Endothelial cell (in vitro differentiated cells): ENCODE data around the gene TSC22D4. TPM values are rescaled to one million over a fixed set of nuclear protein-coding genes. Genes with fewer than 3 reads are reported as not detected.

Experiments used
- DNase-seq: peaks from one replicate; pipeline ENCODE4 v3.0.0; 2021; ENCODE audit warnings: low spot score
- H3K27ac Mint-ChIP-seq: one replicate; pipeline ENCODE4 v1.8.0; 2021; ENCODE audit warnings: mixed read lengths, inconsistent platforms; ENCODE audit not compliant: unreplicated experiment
- H3K27me3 Mint-ChIP-seq: one replicate; pipeline ENCODE4 v1.8.0; 2021; ENCODE audit warnings: mild to moderate bottlenecking, moderate library complexity, mixed read lengths, inconsistent platforms; ENCODE audit not compliant: unreplicated experiment
- H3K36me3 Mint-ChIP-seq: one replicate; pipeline ENCODE4 v1.8.0; 2021; ENCODE audit warnings: mild to moderate bottlenecking, low read depth, mixed read lengths, inconsistent platforms; ENCODE audit not compliant: unreplicated experiment
- H3K4me1 Mint-ChIP-seq: one replicate; pipeline ENCODE4 v1.8.0; 2021; ENCODE audit warnings: mild to moderate bottlenecking, mixed read lengths, inconsistent platforms; ENCODE audit not compliant: unreplicated experiment
- H3K4me3 Mint-ChIP-seq: one replicate; pipeline ENCODE4 v1.8.0; 2021; ENCODE audit warnings: mild to moderate bottlenecking, mixed read lengths, inconsistent platforms; ENCODE audit not compliant: unreplicated experiment
- H3K9me3 Mint-ChIP-seq: one replicate; pipeline ENCODE4 v1.8.0; 2021; ENCODE audit warnings: mixed read lengths, inconsistent platforms; ENCODE audit not compliant: unreplicated experiment
- CTCF ChIP-seq: fragments of 200-600 bp; sonication (generic); IDR thresholded peaks from one replicate; pipeline ENCODE4 v1.5.0; 2021; ENCODE audit warnings: antibody characterized with exemption; ENCODE audit not compliant: unreplicated experiment
- total RNA-seq: library from RNA; stranded (reverse); fragmentation: NEBNext Ultra II Directional; extraction: Animal tissue kit (Norgen Biotek cat#: 25700); gene quantifications from one replicate; pipeline ENCODE4 v1.2.1, GENCODE V29; 2021; ENCODE audit not compliant: unreplicated experiment

Gene TSC22D4
- total RNA-seq, 1 donor from 2014 or later, result 94.3 TPM

- H3K27me3 Mint-ChIP-seq, result peaks cover 15% of the 10 kb centered on the region
- no peak for DNase-seq
These were observed 52.5 kb downstream of the TSC22D4 start for GRCh38 chr7:100426516-100426915.

GRCh38 chr7:100425347-100425746 lies 53.7 kb downstream of the TSC22D4 start:
- Mint-ChIP-seq H3K9me3 (no peaks in the 10 kb centered on the region), H3K4me3 (no peak overlapping the region), H3K27ac (no peak overlapping the region), H3K36me3 (peaks cover 11% of the 10 kb centered on the region), H3K27me3 (peaks cover 12% of the 10 kb centered on the region), H3K4me1 (peaks cover 6% of the 10 kb centered on the region)
- TF ChIP-seq CTCF, result no peak
- no peak for DNase-seq

More at GRCh38 chr7:100426516-100426915, 52.5 kb downstream of the TSC22D4 start:
- Mint-ChIP-seq H3K36me3 (peaks cover 14% of the 10 kb centered on the region), H3K4me3 (no peak overlapping the region), H3K9me3 (no peaks in the 10 kb centered on the region), H3K4me1 (peaks cover 13% of the 10 kb centered on the region), H3K27ac (no peak overlapping the region)
- TF ChIP-seq CTCF, result no peak

- H3K9me3 Mint-ChIP-seq, result no peaks in the 10 kb centered on the region
- H3K4me3 Mint-ChIP-seq, result no peak overlapping the region
- no peak for DNase-seq
- peaks cover 2% of the 10 kb centered on the region for H3K27me3 Mint-ChIP-seq
- H3K4me1 Mint-ChIP-seq, result peaks cover 11% of the 10 kb centered on the region
- H3K27ac Mint-ChIP-seq, result no peak overlapping the region
- H3K36me3 Mint-ChIP-seq, result peaks cover 1% of the 10 kb centered on the region
- TF ChIP-seq CTCF, result no peak
These were observed 55.7 kb downstream of the TSC22D4 start for GRCh38 chr7:100423315-100423714.

GRCh38 chr7:100419660-100420226 lies 59.3 kb downstream of the TSC22D4 start:
- H3K27me3 Mint-ChIP-seq, result peaks cover 2% of the 10 kb centered on the region
- no peak overlapping the region for H3K4me3 Mint-ChIP-seq
- DNase-seq, result no peak
- no peaks in the 10 kb centered on the region for H3K9me3 Mint-ChIP-seq
- TF ChIP-seq CTCF, result no peak
- H3K4me1 Mint-ChIP-seq, result peaks cover 5% of the 10 kb centered on the region
- no peak overlapping the region for H3K27ac Mint-ChIP-seq
- H3K36me3 Mint-ChIP-seq, result no peaks in the 10 kb centered on the region

GRCh38 chr7:100418930-100419659 lies 59.9 kb downstream of the TSC22D4 start:
- H3K36me3 Mint-ChIP-seq, result no peaks in the 10 kb centered on the region
- peaks cover 5% of the 10 kb centered on the region for H3K4me1 Mint-ChIP-seq
- peaks cover 2% of the 10 kb centered on the region for H3K27me3 Mint-ChIP-seq
- H3K27ac Mint-ChIP-seq, result no peak overlapping the region
- no peaks in the 10 kb centered on the region for H3K9me3 Mint-ChIP-seq
- no peak overlapping the region for H3K4me3 Mint-ChIP-seq
- no peak for TF ChIP-seq CTCF
- no peak for DNase-seq
